Measurements from ENCODE around the gene SRGAP2.

Gene SRGAP2

DNA sequence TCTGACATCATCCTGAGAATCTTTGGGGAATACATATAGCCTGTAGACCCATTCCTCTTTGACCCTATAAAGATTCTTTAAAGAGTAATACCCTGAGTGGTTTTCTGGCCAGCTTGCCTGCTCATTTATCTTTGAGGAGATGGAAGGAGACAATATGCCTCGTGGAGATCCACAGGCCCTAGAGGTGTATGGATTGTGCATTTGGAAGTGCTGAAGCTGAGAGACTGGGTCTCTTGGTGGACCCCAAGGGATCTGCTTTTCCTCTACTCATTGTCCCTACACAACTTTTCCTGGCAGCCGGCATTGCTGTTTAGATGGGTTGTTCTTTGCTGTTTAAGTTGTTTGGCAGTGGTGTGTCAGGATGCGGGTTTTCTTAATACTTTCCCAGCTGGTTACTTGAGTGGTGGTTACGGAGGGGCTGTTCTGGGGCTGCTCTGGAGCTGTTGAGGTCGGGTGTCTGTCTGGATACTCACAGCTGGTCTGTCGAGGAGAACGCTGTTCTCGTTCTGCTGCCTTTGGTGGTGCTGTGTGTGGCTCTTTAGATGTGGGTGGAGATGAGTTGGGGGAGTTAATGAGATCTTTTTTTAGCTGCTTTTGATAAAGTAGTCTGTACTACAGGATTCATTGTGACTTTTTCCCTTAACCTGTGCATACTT is 49.5 kb downstream of the SRGAP2 start:
- peak; percentile 20 for DNase-seq

Measured in fibroblast of skin of back (primary cell).